CD14-positive monocyte (primary cell): Measurements from ENCODE around the gene FRMPD4. TPM values are rescaled to one million over a fixed set of nuclear protein-coding genes. Genes with fewer than 3 reads are reported as not detected.

Source experiments
- DNase-seq, 3 donors: peaks; one replicate each; pipeline ENCODE4 v3.0.0-alpha.2; 2011 to 2022
- H2AFZ ChIP-seq: 2 replicates; pipeline ENCODE4 v1.6.0; 2012; ENCODE audit warnings: mild to moderate bottlenecking, low read depth, low read length, inconsistent platforms; ENCODE audit not compliant: insufficient read depth, poor library complexity, severe bottlenecking
- H3K27ac ChIP-seq, 2 donors: 1 replicate in 1 of 2; 2 replicates in 1 of 2; pipeline ENCODE4 v1.5.1; 2012 to 2013; ENCODE audit warnings: low read length in 2 of 2, control low read depth in 1 of 2, inconsistent platforms in 1 of 2, low read depth in 1 of 2, mild to moderate bottlenecking in 1 of 2
- H3K27me3 ChIP-seq, 2 donors: one replicate each; pipeline versions ENCODE4 v1.6.0 to v1.6.1; 2011 to 2013; ENCODE audit warnings: low read length in 2 of 2; ENCODE audit not compliant: control insufficient read depth in 2 of 2, insufficient read depth in 2 of 2
- H3K36me3 ChIP-seq, 2 donors: replicated peaks in 1 of 2; 1 replicate in 1 of 2; 2 replicates in 1 of 2; pipeline versions ENCODE4 v1.5.1 to v1.6.1; 2012 to 2013; ENCODE audit warnings: low read length in 2 of 2, control low read depth in 1 of 2, inconsistent platforms in 1 of 2, mild to moderate bottlenecking in 1 of 2; ENCODE audit not compliant: insufficient read depth in 2 of 2, control insufficient read depth in 1 of 2
- H3K4me1 ChIP-seq, 2 donors: 1 replicate in 1 of 2; 2 replicates in 1 of 2; pipeline versions ENCODE4 v1.5.1 to v1.6.1; 2012 to 2013; ENCODE audit warnings: low read length in 2 of 2, control low read depth in 1 of 2, inconsistent platforms in 1 of 2, mild to moderate bottlenecking in 1 of 2, moderate library complexity in 1 of 2; ENCODE audit not compliant: insufficient read depth in 2 of 2, control insufficient read depth in 1 of 2
- H3K4me2 ChIP-seq: replicated peaks from 2 replicates; pipeline ENCODE3; 2012; ENCODE audit warnings: low read length, moderate library complexity, mild to moderate bottlenecking; ENCODE audit not compliant: poor library complexity, severe bottlenecking; ENCODE audit errors: extremely low read depth
- H3K4me3 ChIP-seq, 3 experiments: fragments of 200-600 bp in 1 of 3; sonication (generic) in 1 of 3; replicated peaks in 1 of 3; 1 replicate in 2 of 3; 2 replicates in 1 of 3; pipeline ENCODE4 v1.5.1; 2011 to 2013; ENCODE audit warnings: low read length in 3 of 3, mild to moderate bottlenecking in 3 of 3, control low read depth in 2 of 3, low read depth in 2 of 3, inconsistent platforms in 1 of 3, moderate library complexity in 1 of 3
- H3K79me2 ChIP-seq: 2 replicates; pipeline ENCODE4 v1.6.0; 2012; ENCODE audit warnings: mild to moderate bottlenecking, control low read depth, inconsistent platforms, low read length, moderate library complexity; ENCODE audit not compliant: insufficient read depth
- H3K9ac ChIP-seq: 2 replicates; pipeline ENCODE4 v1.6.0; 2017; ENCODE audit warnings: low read length, mild to moderate bottlenecking; ENCODE audit not compliant: insufficient read depth, poor library complexity, severe bottlenecking
- H3K9me3 ChIP-seq, 2 donors: replicated peaks in 1 of 2; 1 replicate in 1 of 2; 2 replicates in 1 of 2; pipeline versions ENCODE4 v1.5.1 to v1.6.1; 2012 to 2013; ENCODE audit warnings: low read length in 2 of 2, control low read depth in 1 of 2; ENCODE audit not compliant: control insufficient read depth in 1 of 2, insufficient read depth in 1 of 2
- H4K20me1 ChIP-seq: 2 replicates; pipeline ENCODE4 v1.6.0; 2012; ENCODE audit warnings: mild to moderate bottlenecking, low read length, control low read depth, moderate library complexity; ENCODE audit not compliant: insufficient read depth
- H3K27ac Mint-ChIP-seq, 7 donors: one replicate each; pipeline ENCODE4 v1.8.0; 2020; ENCODE audit warnings: mild to moderate bottlenecking in 7 of 7, mixed read lengths in 7 of 7, moderate library complexity in 6 of 7, inconsistent platforms in 2 of 7
- H3K27me3 Mint-ChIP-seq, 3 donors: one replicate each; pipeline ENCODE4 v1.8.0; 2021 to 2022; ENCODE audit warnings: low read depth in 3 of 3, mild to moderate bottlenecking in 3 of 3, mixed read lengths in 3 of 3, moderate library complexity in 3 of 3, inconsistent platforms in 1 of 3
- H3K36me3 Mint-ChIP-seq, 2 donors: one replicate each; pipeline ENCODE4 v1.8.0; 2020; ENCODE audit warnings: mixed read lengths in 2 of 2, inconsistent platforms in 1 of 2, mild to moderate bottlenecking in 1 of 2
- H3K4me1 Mint-ChIP-seq: one replicate; pipeline ENCODE4 v1.8.0; 2020; ENCODE audit warnings: mild to moderate bottlenecking, mixed read lengths
- H3K4me3 Mint-ChIP-seq, 2 donors: one replicate each; pipeline ENCODE4 v1.8.0; 2020; ENCODE audit warnings: mild to moderate bottlenecking in 2 of 2, mixed read lengths in 2 of 2, moderate library complexity in 1 of 2
- H3K9me3 Mint-ChIP-seq, 7 donors: one replicate each; pipeline ENCODE4 v1.8.0; 2020 to 2022; ENCODE audit warnings: mixed read lengths in 7 of 7, mild to moderate bottlenecking in 6 of 7, moderate library complexity in 6 of 7, inconsistent platforms in 2 of 7
- WGBS: methylation state at CpG from one replicate; pipeline ENCODE4 v1.1.5; 2013; ENCODE audit warnings: missing lambda C conversion rate; ENCODE audit not compliant: insufficient coverage; 5-methylcytosine and 5-hydroxymethylcytosine counted together
- intact Hi-C, 2 donors: fragments of 100-400 bp; cut with micrococcal nuclease; formaldehyde crosslinking; loops; one replicate each; pipeline versions ENCODE4 v1.15.0 to v1.15.1; 2023
- polyA plus RNA-seq, 3 donors: library from polyadenylated mRNA; depleted of rRNA in 1 of 3; unstranded in 2 of 3; stranded (reverse) in 1 of 3; fragments of 300-500 nt in 2 of 3; fragments of >200 nt in 1 of 3; fragmentation: Illumina TruSeq in 2 of 3; gene quantifications; 1 replicate in 2 of 3; 2 replicates in 1 of 3; pipeline ENCODE4 v1.2.3, GENCODE V29; 2012 to 2021
- TF ChIP-seq, protein P1 (sequence below): fragments of 200-600 bp; IDR thresholded peaks from one replicate; pipeline ENCODE4 v1.8.0; 2022; ENCODE audit warnings: antibody characterized with exemption, mild to moderate bottlenecking

FRMPD4 gene
- polyA plus RNA-seq, 3 donors = not detected

DNA sequence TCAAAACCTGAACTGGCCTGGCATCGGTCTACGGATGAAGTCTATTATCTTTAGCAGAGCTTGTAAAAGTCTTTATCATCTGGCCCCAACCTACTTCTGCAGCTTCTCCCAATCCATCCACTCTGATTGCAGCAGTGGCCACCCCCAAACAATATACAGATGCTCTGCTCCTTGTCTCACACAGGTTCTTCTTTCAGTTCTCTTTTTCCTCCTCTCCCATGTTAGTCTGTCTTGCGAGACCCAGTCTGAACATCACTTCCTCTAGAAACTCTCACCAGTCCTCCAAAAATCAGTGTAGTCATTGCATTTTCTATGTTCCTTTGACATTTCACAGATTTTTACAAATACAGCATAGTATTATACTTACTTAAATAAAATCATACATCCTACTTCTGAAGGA is 163.0 kb downstream of the FRMPD4 start:
- Histone ChIP-seq H4K20me1 (no peaks in the 10 kb centered on the region), H3K27ac (no peak overlapping the region), H3K36me3 (no peaks in the 10 kb centered on the region), H3K4me2 (no peak overlapping the region), H3K4me3 (no peak overlapping the region), H3K9ac (no peak overlapping the region), H3K79me2 (no peaks in the 10 kb centered on the region), H3K4me1 (no peaks in the 10 kb centered on the region), H2AFZ (no peak overlapping the region), H3K27me3 (no peaks in the 10 kb centered on the region), H3K9me3 (no peaks in the 10 kb centered on the region)
- Mint-ChIP-seq H3K36me3 (no peaks in the 10 kb centered on the region), H3K9me3 (peaks cover 0 to 6% (median 2%) of the 10 kb centered on the region in 7 donors), H3K27me3 (peaks cover 0 to 8% (median 1%) of the 10 kb centered on the region in 3 donors), H3K4me3 (no peak overlapping the region), H3K27ac (no peak overlapping the region), H3K4me1 (no peaks in the 10 kb centered on the region)
- DNase-seq = no peak
- TF ChIP-seq, protein P1, sequence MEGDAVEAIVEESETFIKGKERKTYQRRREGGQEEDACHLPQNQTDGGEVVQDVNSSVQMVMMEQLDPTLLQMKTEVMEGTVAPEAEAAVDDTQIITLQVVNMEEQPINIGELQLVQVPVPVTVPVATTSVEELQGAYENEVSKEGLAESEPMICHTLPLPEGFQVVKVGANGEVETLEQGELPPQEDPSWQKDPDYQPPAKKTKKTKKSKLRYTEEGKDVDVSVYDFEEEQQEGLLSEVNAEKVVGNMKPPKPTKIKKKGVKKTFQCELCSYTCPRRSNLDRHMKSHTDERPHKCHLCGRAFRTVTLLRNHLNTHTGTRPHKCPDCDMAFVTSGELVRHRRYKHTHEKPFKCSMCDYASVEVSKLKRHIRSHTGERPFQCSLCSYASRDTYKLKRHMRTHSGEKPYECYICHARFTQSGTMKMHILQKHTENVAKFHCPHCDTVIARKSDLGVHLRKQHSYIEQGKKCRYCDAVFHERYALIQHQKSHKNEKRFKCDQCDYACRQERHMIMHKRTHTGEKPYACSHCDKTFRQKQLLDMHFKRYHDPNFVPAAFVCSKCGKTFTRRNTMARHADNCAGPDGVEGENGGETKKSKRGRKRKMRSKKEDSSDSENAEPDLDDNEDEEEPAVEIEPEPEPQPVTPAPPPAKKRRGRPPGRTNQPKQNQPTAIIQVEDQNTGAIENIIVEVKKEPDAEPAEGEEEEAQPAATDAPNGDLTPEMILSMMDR = no peak
- no CpG with 5 or more reads among the region's 3 CpGs for WGBS
- intact Hi-C loops = no loop called here

DNA sequence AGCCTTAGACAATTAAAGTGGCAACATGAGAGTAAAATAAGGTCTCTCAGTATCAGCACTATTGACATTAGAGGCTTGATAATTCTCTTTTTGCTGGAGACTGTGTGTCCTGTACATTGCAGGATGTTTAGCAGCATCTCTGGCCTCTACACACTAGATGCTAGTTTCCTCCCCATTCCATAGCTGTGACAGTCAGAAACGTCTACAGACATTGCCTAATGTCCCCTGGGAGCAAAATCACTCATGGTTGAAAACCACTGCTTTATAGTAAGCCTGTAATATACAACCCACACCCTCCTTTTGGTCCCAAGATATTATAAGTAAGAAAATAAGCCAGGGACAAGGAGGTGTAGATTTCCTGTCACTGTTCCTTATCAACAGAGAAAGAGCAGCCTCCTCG is 166.0 kb downstream of the FRMPD4 start:
- no peak overlapping the region for H2AFZ ChIP-seq
- no peak overlapping the region for H3K4me3 Mint-ChIP-seq
- H3K4me3 ChIP-seq = no peak overlapping the region
- H3K79me2 ChIP-seq = no peaks in the 10 kb centered on the region
- H4K20me1 ChIP-seq = no peaks in the 10 kb centered on the region
- H3K4me1 Mint-ChIP-seq = no peaks in the 10 kb centered on the region
- no peak overlapping the region for H3K27ac Mint-ChIP-seq
- H3K36me3 Mint-ChIP-seq = no peaks in the 10 kb centered on the region
- DNase-seq = no peak
- H3K27me3 ChIP-seq = no peaks in the 10 kb centered on the region
- H3K9me3 Mint-ChIP-seq = peaks cover 0 to 6% (median 0%) of the 10 kb centered on the region in 7 donors
- no peaks in the 10 kb centered on the region for H3K9me3 ChIP-seq
- no peaks in the 10 kb centered on the region for H3K4me1 ChIP-seq
- no CpG with 5 or more reads among the region's 2 CpGs for WGBS
- H3K36me3 ChIP-seq = no peaks in the 10 kb centered on the region
- no peak overlapping the region for H3K9ac ChIP-seq
- no peak overlapping the region for H3K4me2 ChIP-seq
- TF ChIP-seq, protein P1 = no peak
- H3K27me3 Mint-ChIP-seq = peaks cover 0 to 6% (median 1%) of the 10 kb centered on the region in 3 donors
- intact Hi-C loops = no loop called here
- no peak overlapping the region for H3K27ac ChIP-seq
